GM18861 (cell line): ENCODE data around the gene GINS3.
"Not testable (repeated sequence)": the region's sequence is repeated elsewhere in the genome, so short reads cannot be mapped to it uniquely, and the experiment has no call there.

ENCODE experiments used
- ATAC-seq: cut with Tn5 transposase; IDR thresholded peaks from one replicate; pipeline ENCODE4 v1.9.1; 2021; ENCODE audit not compliant: unreplicated experiment

GINS3 gene

GRCh38 chr16:58385218-58385773 lies 7.0 kb upstream of the GINS3 start:
- no peak for ATAC-seq

DNA sequence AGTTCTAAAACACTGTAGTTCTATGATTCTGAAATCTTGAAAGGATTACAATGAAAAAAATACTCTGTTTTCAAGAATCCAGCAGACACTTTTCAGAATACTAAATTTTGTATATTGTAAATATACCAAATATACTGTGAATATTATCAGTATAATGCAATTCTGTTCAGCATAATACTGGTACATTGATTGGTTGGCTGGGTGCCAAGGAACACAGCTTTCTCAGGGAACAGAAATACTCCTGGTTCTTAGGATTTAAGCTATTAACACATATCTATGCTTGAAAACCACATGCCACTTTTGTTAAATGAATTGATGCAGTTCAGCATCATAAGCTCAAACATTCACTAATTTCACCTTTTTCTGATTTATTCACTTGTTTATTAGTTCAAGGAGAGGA lies 2.5 kb upstream of the GINS3 start:
- ATAC-seq, result no peak

- ATAC-seq, result peak; percentile 22
These were observed 850 bp downstream of the GINS3 start for GRCh38 chr16:58393138-58393504.

GRCh38 chr16:58396897-58397296 lies 4.6 kb downstream of the GINS3 start:
- ATAC-seq, result not testable (repeated sequence)

- no peak for ATAC-seq
These were observed 7.7 kb downstream of the GINS3 start for GRCh38 chr16:58399718-58400633.

DNA sequence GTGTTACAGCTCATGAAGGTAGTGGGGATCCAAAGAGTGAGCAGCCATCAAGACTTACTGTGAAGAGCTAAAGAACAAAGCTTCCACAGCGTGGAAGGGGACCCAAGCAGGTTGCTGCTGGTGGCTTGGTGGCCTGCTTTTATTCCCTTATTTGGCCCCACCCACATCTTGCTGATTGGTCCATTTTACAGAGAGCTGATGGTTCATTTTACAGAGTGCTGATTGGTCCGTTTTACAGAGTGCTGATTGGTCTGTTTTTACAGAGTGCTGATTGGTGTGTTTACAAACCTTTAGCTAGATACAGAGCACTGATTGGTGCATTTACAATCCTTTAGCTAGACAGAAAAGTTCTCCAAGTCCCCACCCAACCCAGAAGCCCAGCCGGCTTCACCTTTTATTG lies 9.0 kb downstream of the GINS3 start:
- not testable (repeated sequence) for ATAC-seq

DNA sequence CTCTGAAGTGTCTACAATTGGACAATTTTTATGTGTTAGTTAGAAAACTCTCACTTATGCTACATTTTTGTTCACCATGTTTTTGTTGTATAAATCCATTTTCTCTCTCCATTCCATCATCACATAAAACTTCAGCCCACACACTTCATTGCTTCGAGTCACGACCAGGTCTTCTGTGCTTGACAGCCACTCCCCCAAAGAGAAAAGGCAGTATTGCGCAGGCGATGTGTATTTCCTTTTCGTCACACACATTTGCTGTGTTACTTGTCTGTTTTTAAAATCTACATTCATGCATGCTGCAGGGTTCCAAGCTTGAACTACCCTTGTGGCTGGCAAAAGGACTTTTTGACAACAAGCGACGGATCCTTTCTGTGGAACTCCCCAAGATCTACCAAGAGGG lies 10.5 kb downstream of the GINS3 start:
- no peak for ATAC-seq

- ATAC-seq, result no peak
These were observed 17.2 kb downstream of the GINS3 start for GRCh38 chr16:58409316-58409973.

GRCh38 chr16:58411336-58411735 lies 19.1 kb downstream of the GINS3 start:
- ATAC-seq, result no peak

GRCh38 chr16:58411736-58412614 lies 19.7 kb downstream of the GINS3 start:
- ATAC-seq, result no peak

GRCh38 chr16:58412615-58412970 lies 20.3 kb downstream of the GINS3 start:
- ATAC-seq, result not testable (repeated sequence)

DNA sequence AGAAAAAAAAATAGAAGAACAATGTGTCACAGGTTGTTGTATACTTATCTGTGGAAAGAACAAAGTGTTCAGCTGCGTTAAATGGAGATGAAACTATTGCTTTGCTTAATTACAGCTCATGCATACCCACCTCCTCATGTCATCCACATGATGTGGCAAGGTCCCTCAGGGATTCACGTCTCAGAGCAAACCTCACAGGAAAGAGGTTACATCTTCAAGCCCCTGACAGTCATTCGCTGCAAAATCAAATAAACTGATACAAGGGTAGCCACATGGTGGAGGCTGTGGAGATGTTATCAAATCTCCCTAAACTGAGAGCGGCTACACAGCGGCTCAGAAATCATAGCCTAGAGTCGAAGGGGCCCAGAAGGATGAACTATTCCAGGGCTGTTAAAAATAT lies 21.1 kb downstream of the GINS3 start:
- no peak for ATAC-seq

DNA sequence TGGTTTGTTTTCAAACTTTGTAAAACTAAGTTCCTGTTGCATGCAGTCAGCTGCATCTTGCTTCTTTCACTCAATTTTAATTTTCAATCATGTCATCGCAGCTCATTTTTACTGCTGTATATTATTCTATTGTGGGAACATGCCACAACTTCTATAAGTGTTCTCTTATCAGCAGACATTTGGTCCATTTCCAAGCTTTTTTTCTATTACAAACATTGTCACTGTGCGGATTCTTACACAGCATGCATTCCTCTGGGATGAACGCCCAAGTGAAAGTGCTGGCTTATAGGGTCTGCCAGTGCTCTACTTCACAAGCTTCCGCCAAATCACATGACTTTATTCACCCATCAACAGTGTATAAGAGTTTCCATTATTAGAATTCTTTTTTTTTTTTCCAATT lies 22.7 kb downstream of the GINS3 start:
- ATAC-seq, result no peak

DNA sequence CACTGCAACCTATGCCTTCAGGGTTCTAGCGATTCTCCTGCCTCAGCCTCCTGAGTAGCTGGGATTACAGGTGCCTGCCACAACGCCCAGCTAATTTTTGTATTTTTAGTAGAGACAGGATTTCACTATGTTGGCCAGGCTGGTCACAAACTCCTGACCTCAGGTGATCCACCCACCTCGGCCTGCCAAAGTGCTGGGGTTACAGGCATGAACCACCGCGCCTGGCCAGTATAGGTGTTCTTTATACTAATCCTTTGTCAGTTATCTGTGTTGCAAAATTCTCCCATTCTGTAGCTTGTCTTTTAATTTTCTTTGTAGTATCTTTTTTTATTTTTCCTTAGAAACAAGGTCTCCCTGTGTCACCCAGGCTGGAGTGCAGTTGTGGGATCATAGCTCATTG lies 23.7 kb downstream of the GINS3 start:
- ATAC-seq, result not testable (repeated sequence)

DNA sequence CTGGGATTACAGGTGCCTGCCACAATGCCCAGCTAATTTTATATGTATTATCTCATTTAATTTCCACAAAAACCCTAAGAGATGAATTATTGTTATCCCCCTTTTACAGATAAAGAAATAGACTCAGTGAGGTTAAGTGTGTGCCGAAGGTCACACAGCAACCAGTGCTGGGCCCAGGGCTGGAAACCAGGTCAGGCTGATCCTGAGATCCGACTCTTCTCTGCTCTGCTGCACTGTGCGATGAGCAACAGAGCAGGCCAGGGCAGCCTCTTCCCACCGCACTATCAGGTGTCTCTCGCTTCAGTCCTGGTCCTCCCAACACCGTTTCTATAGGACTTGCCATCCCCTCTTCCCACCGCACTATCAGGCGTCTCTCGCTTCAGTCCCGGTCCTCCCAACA lies 24.8 kb downstream of the GINS3 start:
- no peak for ATAC-seq

DNA sequence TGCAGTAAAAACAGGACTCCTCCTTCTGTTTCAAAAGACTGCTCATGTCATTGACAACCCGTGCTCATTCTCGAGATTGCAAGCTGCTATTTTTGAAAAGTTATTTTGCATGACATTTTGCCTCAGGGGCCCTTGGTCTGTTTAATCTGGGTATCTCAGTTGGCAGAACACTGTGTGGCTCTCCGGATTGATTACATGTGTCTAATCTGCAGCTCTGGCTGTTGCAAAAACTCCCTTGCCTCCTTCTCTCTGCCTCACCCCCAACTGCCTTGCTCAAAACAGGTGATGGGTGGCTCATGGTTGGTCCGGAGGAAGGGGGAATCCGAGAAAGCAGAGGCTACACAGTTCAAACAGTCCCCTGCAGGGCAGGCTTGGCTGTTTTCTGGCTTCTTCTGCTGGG lies 25.3 kb downstream of the GINS3 start:
- no peak for ATAC-seq

DNA sequence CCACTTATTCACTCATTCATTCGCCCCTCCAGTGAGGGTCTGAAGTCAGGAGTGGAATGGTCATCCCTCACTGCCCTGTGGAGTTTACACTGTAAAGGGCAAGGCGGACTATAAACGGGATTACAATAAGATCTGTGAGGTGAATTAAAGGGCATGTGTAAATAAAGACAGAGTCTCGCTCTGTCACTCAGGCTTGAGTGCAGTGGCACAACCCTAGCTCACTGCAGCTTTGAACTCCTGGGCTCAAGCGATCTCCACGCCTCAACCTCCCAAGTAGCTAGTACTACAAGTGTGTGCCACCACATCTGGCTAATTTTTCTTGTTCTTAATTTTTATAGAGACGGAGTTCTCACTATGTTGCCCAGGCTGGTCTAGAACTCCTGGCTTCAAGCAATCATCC lies 25.8 kb downstream of the GINS3 start:
- no peak for ATAC-seq

DNA sequence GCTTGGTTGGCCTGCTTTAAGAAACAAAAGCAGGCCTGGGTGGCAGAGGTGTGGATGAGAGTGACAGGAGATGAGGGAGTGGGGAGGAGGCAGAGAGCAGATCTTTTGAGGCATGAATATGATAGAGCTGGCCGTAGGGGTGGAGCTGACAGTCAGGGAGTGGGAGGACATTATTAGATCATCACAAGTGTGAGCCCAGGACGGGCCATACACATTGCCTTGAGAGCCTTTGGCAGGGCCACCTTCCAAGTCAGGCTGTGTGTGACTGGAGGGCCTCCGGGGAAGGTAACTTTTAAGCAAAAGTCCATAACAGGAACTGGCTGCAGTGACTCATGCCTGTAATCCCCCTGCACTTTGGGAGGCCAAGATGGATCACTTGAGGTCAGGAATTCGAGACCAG lies 26.3 kb downstream of the GINS3 start:
- ATAC-seq, result no peak

GRCh38 chr16:58419241-58419990 lies 27.1 kb downstream of the GINS3 start:
- ATAC-seq, result no peak

- ATAC-seq, result no peak
These were observed 28.8 kb downstream of the GINS3 start for GRCh38 chr16:58421059-58421458.

- no peak for ATAC-seq
These were observed 29.3 kb downstream of the GINS3 start for GRCh38 chr16:58421529-58421928.
